Measurements from ENCODE around the gene ERN1. TPM values are rescaled to one million over a fixed set of nuclear protein-coding genes. Genes with fewer than 3 reads are reported as not detected.
A peak's percentile ranks its signal among the peaks of the same experiment; 100 is the strongest.

Gene ERN1
- total RNA-seq, 2 donors from 2014 or later: 63.3 to 77.1 TPM

- Histone ChIP-seq H3K36me3 (replicated peaks in 1 of 2; ENCODE audit: insufficient read depth in 1 of 2, low read depth in 2 of 2) (peaks cover 0 to 5% of the 10 kb centered on the region in 2 donors), H3K9me3 (no peaks in the 10 kb centered on the region), H3K27me3 (no peaks in the 10 kb centered on the region), H3K4me3 (no peak overlapping the region), H3K27ac (peak overlapping the region in 3 of 4 donors; percentile 13 to 64 (median 46)), H3K4me1 (peaks cover 81% of the 10 kb centered on the region)
- WGBS, 2 donors: 63 to 91% methylated on average over 2 of the region's 2 CpGs
- DNase-seq: peak in 1 of 4 donors; percentile 33
- ATAC-seq: no peak
- TF ChIP-seq POLR2A (IDR thresholded peaks at IDR 0.05) (no peak), CTCF (IDR thresholded peaks at IDR 0.05) (no peak)
- intact Hi-C loops (cut with DNase I): no loop called here
These were observed 37.8 kb downstream of the ERN1 start for GRCh38 chr17:64092113-64092512.

- ATAC-seq (no peak), DNase-seq (no peak)
- intact Hi-C loops (cut with DNase I): no loop called here
- H3K4me1 ChIP-seq: peaks cover 86% of the 10 kb centered on the region
- H3K36me3 ChIP-seq (replicated peaks in 1 of 2; ENCODE audit: insufficient read depth in 1 of 2, low read depth in 2 of 2): peaks cover 0 to 2% of the 10 kb centered on the region in 2 donors
- no peak for TF ChIP-seq CTCF (IDR thresholded peaks at IDR 0.05)
- 84 to 85% methylated on average over 4 to 6 of the region's 6 CpGs for WGBS, 2 donors
- no peak overlapping the region for H3K4me3 ChIP-seq
- H3K27ac ChIP-seq: peak overlapping the region in 1 of 4 donors; percentile 2
- no peaks in the 10 kb centered on the region for H3K27me3 ChIP-seq
- H3K9me3 ChIP-seq: no peaks in the 10 kb centered on the region
These were observed 38.4 kb downstream of the ERN1 start for GRCh38 chr17:64091571-64091970.

- intact Hi-C loops (cut with DNase I): no loop called here
- Histone ChIP-seq H3K4me3 (no peak overlapping the region), H3K9me3 (no peaks in the 10 kb centered on the region), H3K27me3 (no peaks in the 10 kb centered on the region), H3K4me1 (peaks cover 85% of the 10 kb centered on the region), H3K27ac (peak overlapping the region in 1 of 4 donors; percentile 2), H3K36me3 (replicated peaks in 1 of 2; ENCODE audit: insufficient read depth in 1 of 2, low read depth in 2 of 2) (peaks cover 0 to 2% of the 10 kb centered on the region in 2 donors)
- DNase-seq (no peak), ATAC-seq (no peak)
- WGBS, 2 donors: 78 to 84% methylated on average over 3 of the region's 3 CpGs
- no peak for TF ChIP-seq POLR2A (IDR thresholded peaks at IDR 0.05)
- TF ChIP-seq CTCF (IDR thresholded peaks at IDR 0.05): no peak
These were observed 38.8 kb downstream of the ERN1 start for GRCh38 chr17:64091116-64091515.

GRCh38 chr17:64090144-64090543 lies 39.8 kb downstream of the ERN1 start:
- intact Hi-C loops (cut with DNase I): no loop called here
- no peak for DNase-seq
- no peaks in the 10 kb centered on the region for H3K36me3 ChIP-seq (replicated peaks in 1 of 2; ENCODE audit: insufficient read depth in 1 of 2, low read depth in 2 of 2)
- H3K27me3 ChIP-seq: no peaks in the 10 kb centered on the region
- TF ChIP-seq CTCF (IDR thresholded peaks at IDR 0.05): no peak
- no peak for TF ChIP-seq POLR2A (IDR thresholded peaks at IDR 0.05)
- no peak overlapping the region for H3K4me3 ChIP-seq
- H3K27ac ChIP-seq: no peak overlapping the region
- 14 to 18% methylated on average over 5 of the region's 5 CpGs for WGBS, 2 donors
- peaks cover 85% of the 10 kb centered on the region for H3K4me1 ChIP-seq
- H3K9me3 ChIP-seq: no peaks in the 10 kb centered on the region
- no peak for ATAC-seq

- Histone ChIP-seq H3K27ac (peak overlapping the region in 1 of 4 donors; percentile 8), H3K27me3 (no peaks in the 10 kb centered on the region), H3K4me1 (peaks cover 87% of the 10 kb centered on the region), H3K4me3 (no peak overlapping the region), H3K9me3 (no peaks in the 10 kb centered on the region), H3K36me3 (replicated peaks in 1 of 2; ENCODE audit: insufficient read depth in 1 of 2, low read depth in 2 of 2) (no peaks in the 10 kb centered on the region)
- 76 to 85% methylated on average over 4 of the region's 4 CpGs for WGBS, 2 donors
- ATAC-seq: no peak
- DNase-seq: no peak
- no peak for TF ChIP-seq POLR2A (IDR thresholded peaks at IDR 0.05)
- no peak for TF ChIP-seq CTCF (IDR thresholded peaks at IDR 0.05)
- intact Hi-C loops (cut with DNase I): no loop called here
These were observed 42.5 kb downstream of the ERN1 start for GRCh38 chr17:64087252-64088005.

Measured in body of pancreas (tissue), 4 donors.